Smooth muscle cell of the brain vasculature (primary cell): Measurements from ENCODE around the gene MRPL37.
"Not testable (repeated sequence)": the region's sequence is repeated elsewhere in the genome, so short reads cannot be mapped to it uniquely, and the experiment has no call there.

Experiments used
- DNase-seq: peaks from one replicate; pipeline ENCODE4 v3.0.0-alpha.2; 2012; ENCODE audit warnings: low read depth, low spot score

Gene MRPL37

DNA sequence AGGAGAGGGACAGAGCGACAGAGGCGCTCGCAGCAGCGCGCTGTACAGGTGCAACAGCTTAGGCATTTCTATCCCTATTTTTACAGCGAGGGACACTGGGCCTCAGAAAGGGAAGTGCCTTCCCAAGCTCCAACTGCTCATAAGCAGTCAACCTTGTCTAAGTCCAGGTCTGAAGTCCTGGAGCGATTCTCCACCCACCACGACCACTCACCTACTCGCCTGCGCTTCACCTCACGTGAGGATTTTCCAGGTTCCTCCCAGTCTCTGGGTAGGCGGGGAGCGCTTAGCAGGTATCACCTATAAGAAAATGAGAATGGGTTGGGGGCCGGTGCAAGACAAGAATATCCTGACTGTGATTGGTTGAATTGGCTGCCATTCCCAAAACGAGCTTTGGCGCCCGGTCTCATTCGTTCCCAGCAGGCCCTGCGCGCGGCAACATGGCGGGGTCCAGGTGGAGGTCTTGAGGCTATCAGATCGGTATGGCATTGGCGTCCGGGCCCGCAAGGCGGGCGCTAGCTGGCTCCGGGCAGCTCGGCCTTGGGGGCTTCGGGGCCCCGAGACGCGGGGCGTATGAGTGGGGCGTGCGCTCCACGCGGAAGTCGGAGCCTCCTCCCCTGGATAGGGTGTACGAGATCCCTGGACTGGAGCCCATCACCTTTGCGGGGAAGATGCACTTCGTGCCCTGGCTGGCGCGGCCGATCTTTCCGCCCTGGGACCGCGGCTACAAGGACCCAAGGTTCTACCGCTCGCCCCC is at the start of gene MRPL37, which contains the start of gene CYB5RL:
Gene MRPL37, plus strand, starts transcription at position 403 of the 754 bp plus-strand sequence. Its CDS starts 77 bp downstream, at position 480.
Gene CYB5RL, minus strand, starts transcription at position 266 of the 754 bp plus-strand sequence. CDS start 4,414 bp downstream, outside the sequence.
- DNase-seq: peak; percentile 91

DNA sequence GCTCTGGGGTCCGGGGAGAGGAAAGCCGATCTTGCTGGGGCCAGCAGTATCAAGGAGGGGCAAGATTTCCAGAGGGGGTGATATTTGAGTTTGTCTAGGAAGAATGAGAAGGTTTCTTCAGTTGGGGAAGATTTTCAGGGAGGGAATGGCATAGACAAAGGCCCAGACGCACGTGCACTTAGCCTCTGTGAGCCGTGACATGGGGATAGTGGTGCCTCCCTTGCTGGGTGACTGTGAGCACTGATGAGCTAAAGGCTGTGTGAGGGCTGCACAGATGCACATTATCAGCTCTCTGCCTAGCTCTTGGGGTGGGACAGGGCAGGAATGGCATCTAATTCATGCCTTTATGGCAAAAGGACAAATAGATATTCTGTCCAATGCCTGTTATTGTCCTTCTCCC is 49.0 kb upstream of the MRPL37 start:
- no peak for DNase-seq

DNA sequence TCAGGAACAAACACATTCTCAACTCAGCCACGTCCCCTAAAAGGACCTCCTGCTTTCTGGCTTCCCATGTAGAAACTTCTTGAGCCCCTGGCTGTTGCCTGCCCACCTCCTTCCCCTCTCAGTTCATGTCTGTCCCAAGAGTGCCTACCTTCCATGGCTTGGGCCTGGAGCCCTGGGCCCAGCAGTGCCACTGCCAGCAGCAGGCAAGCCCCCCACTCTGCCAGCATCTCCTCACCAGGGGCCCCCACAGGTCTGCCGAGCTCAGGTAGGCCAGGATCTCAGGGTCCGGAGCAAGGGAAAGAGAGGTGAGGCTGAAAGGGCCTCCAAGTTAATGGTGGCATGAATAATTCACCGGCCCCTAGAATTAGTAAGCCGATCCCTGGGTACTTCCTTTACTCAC is 47.3 kb upstream of the MRPL37 start, which contains the start of gene CDCP2:
Gene CDCP2, minus strand, starts transcription at position 305 of the 400 bp plus-strand sequence. Its CDS starts 78 bp downstream, at position 227.
- DNase-seq: no peak

DNA sequence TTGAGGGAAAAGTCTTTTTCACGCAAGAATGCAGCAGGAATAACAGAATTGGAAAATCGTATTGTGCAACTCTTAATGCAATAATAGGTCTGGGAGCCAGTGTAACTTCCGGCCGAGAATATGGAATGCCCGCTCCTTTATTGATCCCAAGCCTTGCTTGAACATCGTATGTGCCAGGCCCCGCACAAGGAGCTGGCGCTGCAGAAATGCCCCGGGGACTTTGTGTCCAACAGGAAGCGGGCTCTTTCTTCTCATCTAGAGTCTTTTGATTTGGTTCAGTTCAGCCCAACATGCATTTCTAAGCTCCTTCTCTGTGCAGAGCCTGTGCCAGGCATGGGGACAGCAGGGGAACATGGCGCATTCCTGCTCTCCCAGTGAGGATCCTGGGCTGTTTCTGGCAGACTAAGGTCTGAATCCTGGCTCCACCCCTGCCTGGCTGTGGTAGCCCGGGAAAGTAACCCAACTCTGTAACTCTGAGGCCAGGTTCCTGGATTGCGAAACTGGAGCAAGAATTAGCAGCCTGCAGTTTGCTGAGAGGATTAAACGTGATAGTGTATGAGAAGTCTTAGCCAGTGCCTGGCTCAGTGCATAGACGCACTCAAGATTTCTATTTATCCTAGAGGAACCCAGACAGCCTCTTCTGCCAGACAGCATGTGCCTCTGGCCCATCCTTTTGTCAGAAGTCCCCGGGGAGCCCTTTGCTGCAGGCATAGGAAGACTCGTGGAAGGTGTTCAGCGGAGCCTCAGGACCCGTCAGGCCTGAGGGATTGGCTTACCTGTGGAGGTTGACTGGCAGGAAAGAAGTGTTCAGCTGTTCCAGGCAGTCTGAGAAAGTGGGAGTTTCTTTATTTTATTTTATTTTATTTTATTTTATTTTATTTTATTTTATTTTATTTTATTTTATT is 46.2 kb upstream of the MRPL37 start:
- DNase-seq: no peak

DNA sequence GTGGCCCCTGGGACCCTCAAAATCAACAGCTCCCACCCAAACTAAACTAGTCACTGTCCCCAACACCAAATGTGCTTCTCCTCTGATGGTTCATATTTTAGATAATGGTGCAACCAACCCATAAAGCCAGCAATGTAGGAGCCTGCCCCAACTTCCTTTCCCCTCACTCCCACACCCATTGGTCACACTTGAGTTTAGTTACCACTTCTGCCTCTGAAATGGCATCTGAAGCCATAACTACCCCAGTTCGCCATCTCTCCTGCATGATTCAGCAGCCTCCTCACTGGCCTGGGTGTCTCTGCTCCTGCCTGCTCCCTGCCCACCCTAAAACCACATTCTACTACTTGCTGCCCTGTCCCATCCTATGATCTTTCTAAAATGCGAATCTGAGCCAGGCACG is 43.8 kb upstream of the MRPL37 start:
- no peak for DNase-seq

DNA sequence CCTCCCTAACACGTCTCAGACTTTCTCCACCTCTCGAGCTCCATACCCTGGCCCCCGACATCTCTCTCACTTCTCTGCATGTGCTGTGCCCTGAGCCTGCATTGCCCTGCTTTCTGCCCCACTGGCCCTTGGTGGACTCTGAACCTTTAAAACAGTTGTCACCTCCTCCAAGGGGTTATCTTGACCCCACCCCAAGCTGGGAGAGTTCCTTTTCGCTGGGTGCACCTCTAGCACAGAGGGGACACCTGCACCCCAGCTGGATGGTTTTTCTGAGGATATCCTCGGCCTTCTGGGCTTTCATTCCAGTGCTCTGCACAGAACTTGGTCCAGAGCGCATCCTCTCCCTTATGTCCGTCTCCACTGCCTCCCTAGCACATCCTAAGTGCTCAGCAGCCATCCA is 43.0 kb upstream of the MRPL37 start:
- no peak for DNase-seq

DNA sequence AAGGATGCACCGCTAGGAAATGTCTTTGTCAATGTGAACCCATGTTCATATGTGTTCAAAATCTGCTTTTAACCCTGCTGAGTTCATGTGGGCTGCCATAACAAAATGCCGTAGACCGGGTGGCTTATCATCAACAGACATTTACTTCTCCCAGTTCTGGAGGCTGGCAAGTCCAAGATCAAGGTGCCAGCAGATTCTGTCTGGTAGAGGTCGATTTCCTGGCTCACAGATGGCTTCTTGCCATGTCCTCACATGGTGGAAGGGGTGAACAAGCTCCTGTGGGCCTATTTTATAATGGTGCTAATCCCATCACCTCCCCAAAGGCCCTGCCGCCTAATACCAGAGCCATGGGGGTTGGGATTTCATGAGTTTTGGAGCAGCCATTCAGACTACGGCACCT is 42.6 kb upstream of the MRPL37 start:
- DNase-seq: no peak

DNA sequence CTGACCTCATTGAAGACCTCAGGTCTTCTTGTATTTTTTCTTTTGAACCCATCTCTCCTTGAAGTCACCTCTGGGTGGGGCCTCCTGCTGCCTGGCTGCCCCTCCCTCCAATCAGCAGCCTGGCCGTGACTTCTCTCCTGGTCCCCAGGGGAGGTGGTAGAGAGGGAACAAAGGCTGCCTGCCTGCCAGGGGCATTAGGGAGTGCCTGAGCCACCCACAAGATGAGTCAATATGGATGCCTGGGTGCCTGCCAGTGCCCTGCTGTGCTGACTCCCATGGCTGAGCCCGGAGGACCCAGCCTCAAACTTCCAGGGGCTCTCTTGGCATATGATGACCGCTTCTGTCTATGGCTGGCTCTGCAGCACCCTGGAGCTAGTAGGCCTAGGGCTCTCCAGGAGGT is 41.9 kb upstream of the MRPL37 start:
- DNase-seq: no peak

DNA sequence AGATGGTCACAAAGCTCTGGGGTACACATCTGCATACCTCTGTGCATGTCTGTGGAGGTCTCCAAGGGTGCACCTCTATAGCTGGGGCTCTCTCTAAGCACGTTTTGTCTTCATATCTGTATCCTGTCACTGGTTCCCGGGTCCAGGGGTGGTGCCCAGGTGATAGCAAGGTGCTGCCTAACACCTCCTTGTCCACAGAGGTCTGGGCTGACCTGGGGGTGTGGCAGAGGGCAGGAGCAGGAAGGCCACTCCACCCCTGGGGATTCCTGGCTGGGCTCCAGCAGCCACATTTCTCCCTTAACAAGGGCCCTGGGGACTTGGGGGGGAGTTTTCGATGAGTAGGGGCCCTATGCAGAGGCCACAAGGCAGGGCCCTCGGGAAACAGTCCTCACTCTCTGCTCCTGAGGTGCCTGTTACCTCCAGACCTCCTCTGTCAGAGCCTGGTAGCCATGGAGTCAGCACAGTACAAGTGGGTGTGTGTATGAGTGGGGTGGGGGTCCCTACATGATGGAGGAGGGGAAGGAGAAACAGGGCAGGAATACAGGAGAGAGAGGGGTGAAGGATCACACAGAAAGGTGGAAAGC is 40.1 kb upstream of the MRPL37 start:
- DNase-seq: no peak

DNA sequence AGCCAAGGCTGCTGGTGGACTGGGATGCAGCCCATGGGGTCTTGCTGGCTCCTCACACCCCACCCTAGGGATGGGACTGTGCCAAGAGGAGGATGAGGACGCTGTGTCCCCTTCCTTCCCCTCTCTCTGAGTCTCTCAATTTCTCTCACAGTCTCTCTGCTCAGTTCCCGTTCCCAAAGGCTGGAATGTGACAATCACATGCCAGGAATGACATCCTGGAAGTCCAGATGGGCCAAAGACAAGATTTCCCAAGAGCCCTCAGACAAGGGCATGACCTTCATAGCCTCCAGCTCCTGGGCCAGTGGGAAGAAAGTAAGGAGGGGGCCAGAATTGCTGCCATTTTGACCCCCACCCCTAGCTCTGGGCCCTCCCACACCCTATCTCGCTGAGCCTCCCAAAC is 39.6 kb upstream of the MRPL37 start:
- DNase-seq: no peak

DNA sequence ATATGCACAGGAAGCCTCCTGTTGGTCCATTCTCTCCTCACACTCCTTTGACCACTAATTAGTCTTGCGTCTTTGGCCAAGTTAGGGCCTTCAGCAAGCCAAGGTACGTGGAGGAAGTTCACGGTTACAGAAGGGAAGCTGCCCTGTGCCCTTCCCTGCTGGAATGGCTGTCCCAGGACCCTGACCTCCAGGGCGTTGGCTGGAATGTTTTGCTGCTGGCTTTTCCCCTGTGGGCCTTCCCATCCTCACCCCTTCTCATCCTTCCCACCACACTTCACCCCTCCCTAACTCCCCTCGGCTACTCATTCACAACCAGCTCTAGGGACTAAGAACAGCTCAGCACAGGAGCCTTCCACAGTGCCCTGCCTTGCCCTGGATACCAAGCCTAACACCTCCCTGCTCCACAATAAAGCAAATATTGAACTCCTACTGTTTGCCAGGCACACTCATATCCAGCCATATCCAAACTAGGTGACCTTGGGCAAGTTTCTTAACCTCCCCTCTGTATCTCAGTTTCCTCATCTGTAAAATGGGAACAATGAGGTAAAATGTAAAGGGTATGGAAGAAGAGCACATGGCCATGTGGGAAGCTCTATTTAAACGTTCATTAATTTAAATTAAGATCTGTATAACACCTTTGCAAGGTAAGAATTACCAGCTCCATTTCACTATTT is 38.3 kb upstream of the MRPL37 start:
- no peak for DNase-seq

DNA sequence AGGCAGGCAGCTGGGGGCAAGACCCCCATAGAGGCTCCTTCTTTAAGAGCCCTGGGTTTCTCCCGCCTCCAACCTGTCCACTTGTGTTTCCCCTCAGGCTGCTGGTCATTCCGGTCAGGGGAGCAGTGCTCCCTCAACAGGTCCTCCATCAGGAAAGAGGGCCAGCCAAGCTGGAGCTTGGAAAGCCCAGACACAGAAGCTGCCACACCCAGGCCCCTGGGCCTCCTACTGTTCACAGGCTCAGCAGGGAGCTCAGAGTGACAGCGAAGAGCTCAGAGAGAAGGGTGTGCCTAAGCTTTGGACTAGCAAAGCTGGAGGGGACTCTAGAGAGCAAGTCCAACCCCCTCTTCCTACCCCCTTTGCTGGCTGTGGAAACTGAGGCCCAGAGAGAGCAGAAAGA is 36.9 kb upstream of the MRPL37 start:
- no peak for DNase-seq

DNA sequence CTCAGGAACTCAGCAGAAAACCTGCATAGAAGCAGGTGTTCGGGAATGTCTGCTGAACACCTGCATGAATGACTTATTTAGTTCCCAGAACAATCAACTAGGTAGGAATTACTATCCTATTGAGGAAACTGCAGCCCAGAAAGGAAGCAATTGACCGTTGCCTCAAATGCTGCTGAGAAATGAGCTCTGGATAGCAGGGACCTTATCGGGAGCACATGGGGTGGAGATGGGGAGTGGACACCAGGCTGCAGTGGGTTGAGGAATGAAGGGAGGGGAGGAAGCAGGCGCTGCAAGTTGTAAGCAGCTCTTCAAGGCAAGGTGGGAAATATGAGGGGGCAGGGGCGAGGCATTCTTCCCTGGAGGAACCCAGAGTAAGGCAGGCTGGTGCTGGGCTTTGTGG is 36.4 kb upstream of the MRPL37 start:
- DNase-seq: no peak

DNA sequence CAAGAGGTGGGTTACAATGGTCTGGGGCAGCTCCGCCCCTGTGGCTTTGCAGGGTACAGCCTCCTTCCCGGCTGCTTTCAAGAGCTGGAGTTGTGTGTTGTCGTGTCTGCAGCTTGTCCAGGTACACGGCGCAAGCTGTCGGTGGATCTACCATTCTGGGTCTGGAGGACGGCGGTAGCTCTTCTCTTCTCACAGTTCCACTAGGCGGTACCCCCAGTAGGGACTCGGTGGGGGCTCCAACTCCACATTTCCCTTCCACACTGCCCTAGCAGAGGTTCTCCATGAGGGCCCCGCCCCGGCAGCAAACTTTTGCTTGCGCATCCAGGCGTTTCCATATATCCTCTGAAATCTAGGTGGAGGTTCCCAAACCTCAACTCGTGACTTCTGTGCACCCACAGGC is 34.8 kb upstream of the MRPL37 start:
- no peak for DNase-seq

DNA sequence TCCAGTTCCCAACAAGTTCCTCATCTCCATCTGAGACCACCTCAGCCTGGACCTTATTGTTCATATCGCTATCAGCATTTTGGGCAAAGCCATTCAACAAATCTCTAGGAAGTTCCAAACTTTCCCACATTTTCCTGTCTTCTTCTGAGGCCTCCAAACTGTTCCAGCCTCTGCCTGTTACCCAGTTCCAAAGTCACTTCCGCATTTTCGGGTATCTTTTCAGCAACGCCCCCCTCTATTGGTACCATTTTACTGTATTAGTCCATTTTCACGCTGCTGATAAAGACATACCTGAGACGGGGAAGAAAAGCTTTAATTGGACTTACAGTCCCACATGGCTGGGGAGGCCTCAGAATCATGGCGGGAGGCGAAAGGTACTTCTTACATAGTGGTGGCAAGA is 33.6 kb upstream of the MRPL37 start:
- not testable (repeated sequence) for DNase-seq

DNA sequence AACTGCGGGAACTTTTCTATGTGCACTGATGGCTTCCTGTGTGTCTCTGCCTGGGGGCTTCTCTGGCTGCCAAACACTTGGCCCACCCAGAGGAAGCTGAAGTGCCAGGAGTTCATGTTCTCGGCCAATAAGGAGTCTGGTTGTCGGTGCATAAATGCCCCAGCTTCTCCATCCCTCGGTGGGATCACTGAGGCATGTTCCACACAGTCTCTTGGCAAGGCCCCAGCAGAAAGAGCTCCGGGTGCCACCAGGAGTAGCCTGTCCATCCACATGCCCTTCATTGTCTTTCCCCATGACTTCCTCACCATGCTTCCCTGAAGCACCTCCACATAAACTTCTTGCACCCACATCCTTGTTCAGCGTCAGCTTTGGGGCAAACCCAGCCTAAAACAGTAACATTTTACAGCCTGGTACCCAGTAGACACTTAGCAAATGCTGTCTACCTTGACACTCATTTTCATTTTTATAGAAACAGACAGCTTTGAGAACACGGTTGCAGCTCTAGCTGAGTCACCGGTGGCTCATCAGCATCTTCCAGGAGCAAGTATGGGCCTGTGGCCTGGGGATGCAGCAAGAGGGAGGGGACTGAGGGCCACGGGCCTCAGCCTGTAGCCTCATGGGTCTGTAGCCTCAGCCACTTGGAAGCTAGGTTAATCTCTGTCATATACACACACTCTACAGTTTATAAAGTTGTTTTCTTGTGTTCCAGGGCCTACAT is 32.4 kb upstream of the MRPL37 start:
- DNase-seq: no peak

DNA sequence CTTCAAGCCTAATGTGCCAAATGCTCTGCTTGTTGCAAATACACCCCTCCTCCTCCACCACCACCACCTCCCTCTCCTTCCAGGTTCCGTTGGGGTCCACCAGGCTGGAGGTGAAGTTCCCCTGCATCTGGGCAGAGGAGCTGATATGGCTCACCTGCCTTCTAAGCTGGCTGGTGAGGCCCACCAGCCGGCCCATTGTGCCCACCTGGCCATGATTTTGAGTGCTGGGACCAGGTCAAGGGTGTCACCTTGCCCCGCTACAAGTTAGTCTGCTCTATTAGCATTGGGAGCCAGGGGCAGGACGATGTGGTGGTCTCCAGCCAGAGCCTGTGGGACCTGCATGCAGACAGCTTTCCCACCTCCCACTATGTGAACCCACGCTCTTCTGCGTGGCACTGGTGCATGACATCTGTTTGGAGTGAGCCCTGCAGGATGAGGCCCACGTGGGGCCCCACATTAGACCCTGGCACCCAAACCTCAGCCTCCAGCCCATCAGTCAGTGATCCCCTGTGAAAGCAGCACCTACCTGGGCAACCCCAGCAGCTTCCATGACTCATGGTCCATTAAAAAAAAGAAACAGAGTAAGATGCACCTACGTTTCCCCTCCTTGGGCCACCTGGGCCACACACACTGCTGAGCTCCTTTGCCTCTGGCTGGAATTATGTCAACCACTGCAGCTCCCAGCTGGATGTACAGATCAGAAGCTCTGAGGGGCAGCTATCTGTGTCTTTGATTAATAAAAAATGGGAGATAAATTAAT is 31.6 kb upstream of the MRPL37 start:
- DNase-seq: no peak

DNA sequence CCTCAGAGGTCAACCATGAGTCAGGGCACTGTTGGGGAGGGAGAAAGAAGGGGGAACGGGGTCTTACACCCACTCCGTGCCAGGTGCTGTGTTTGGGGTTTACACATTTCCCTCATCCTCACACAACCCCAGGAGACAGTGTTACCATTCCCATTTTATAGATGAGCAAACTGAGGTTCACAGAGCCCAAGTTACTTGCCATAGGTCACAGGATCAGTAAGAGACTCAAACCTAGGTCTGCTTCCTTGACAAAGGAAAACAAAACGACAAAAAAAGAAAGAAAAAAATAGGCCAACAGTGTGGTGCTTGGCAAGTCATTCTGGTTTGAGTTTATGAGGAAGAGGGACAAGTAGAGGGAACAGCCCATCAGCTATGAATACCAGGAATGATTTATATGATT is 30.9 kb upstream of the MRPL37 start:
- no peak for DNase-seq

DNA sequence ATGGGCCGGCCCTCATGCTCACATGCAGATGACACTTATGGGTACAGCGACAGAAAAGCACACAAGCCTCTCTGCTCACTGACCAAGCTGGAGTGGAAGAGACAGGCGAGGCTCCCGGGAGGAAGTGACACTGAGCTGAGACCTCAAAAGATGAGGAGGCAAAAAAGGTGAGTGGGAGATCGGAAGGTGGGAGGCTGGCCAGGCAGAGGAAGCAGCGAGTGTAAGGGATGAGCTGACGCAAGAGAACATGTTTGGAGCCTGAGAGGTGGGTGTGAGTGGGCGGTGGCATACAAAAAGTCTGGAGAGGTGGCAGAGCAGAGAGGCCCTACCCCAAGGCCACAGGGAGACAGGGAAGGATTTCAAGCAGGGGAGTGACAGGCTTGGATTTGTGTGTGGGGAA is 29.0 kb upstream of the MRPL37 start:
- no peak for DNase-seq

DNA sequence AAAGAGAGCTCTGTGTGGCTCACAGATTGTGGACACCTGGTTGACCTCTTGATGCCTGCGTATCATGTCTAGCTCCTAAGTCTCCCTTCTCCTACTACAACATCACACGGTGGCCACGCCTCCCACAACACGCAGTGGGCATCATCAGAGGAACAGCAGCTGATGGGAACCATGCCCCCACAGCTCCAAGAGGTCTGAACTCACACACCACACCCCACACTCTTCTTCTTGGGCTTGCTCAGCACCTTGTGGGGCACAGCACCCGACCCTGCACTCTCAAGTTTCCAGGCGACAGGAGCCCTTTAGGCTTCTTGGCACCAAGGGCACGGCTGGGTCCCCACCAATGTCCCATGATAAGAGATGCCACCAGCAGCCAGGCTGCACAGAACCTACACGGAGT is 28.4 kb upstream of the MRPL37 start:
- DNase-seq: no peak
